ENCODE results near the gene CRISP2. TPM values are rescaled to one million over a fixed set of nuclear protein-coding genes. Genes with fewer than 3 reads are reported as not detected.
"Not testable (repeated sequence)": the region's sequence is repeated elsewhere in the genome, so short reads cannot be mapped to it uniquely, and the experiment has no call there.

The CRISP2 gene
- total RNA-seq, 1 experiment from 2014 or later, result not detected

DNA sequence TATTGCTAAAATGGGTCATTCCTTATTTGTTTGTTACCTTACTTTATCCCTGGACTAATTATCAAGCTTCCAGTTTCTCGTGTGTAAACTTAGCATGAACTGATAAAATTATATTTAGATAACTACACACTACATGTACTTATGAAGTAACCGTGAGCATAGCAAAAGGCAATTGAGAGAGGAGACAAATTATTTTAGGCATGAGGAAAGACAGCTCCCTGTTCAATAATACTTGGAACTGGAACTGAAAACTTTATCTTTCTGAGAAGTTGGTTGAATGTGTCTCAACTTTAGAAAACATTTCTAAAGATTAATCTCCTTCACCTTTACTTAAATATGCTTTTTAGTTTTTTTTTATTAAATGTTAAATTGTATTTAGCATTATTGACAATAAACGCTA lies 19.4 kb upstream of the CRISP2 start:
- POLR2A ChIA-PET (ENCODE audit: low non-redundant PET), result no interaction called here
- H3K27me3 ChIP-seq (replicated peaks; ENCODE audit: insufficient read depth, low read depth, low read length, poor library complexity), result peaks cover 52% of the 10 kb centered on the region
- no peak for DNase-seq (ENCODE audit: low spot score)
- no peak overlapping the region for H3K4me3 ChIP-seq (ENCODE audit: low read depth, low read length, poor library complexity, severe bottlenecking)
- CTCF ChIA-PET, result no interaction called here
- intact Hi-C loops (cut with micrococcal nuclease; ENCODE audit: unreplicated experiment), result no loop called here
- no peaks in the 10 kb centered on the region for H3K9me3 ChIP-seq (ENCODE audit: low read depth, low read length, poor library complexity, severe bottlenecking)
- TF ChIP-seq EZH2 (IDR thresholded peaks at IDR 0.05; ENCODE audit: borderline replicate concordance, low read depth, low read length, poor library complexity, severe bottlenecking), result no peak
- TF ChIP-seq, protein P1, sequence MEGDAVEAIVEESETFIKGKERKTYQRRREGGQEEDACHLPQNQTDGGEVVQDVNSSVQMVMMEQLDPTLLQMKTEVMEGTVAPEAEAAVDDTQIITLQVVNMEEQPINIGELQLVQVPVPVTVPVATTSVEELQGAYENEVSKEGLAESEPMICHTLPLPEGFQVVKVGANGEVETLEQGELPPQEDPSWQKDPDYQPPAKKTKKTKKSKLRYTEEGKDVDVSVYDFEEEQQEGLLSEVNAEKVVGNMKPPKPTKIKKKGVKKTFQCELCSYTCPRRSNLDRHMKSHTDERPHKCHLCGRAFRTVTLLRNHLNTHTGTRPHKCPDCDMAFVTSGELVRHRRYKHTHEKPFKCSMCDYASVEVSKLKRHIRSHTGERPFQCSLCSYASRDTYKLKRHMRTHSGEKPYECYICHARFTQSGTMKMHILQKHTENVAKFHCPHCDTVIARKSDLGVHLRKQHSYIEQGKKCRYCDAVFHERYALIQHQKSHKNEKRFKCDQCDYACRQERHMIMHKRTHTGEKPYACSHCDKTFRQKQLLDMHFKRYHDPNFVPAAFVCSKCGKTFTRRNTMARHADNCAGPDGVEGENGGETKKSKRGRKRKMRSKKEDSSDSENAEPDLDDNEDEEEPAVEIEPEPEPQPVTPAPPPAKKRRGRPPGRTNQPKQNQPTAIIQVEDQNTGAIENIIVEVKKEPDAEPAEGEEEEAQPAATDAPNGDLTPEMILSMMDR (conservative IDR thresholded peaks at IDR 0.05; ENCODE audit: low read depth, low read length), result no peak
- H3K36me3 ChIP-seq (ENCODE audit: insufficient read depth, low read length, poor library complexity, severe bottlenecking), result no peaks in the 10 kb centered on the region
- H3K4me1 ChIP-seq (ENCODE audit: insufficient read depth, low read length, poor library complexity, severe bottlenecking), result no peaks in the 10 kb centered on the region
- BruUV-seq (replicated peaks), result no TSS peak
- no peak overlapping the region for H3K27ac ChIP-seq (ENCODE audit: low read depth, low read length, poor library complexity, severe bottlenecking)

DNA sequence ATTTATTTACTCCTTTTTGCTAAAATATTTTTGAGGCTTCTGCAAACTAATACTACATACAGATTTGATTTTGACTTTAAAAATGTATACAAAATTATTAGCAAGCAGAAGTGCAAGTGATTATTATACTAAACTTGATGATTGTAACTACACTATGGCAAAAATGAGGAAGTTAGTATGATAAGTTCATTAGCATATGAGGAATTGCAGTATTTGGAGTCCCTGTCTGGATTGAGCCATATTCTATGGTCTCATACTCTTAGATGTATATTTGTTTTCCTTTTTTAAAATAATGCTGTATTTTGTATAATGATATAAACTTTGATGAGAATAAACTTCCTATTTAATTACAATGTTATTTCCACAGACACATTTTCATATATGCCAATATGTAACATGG lies 16.9 kb upstream of the CRISP2 start:
- ChIA-PET POLR2A (ENCODE audit: low non-redundant PET) (no interaction called here), CTCF (no interaction called here)
- no peak overlapping the region for H3K4me3 ChIP-seq (ENCODE audit: low read depth, low read length, poor library complexity, severe bottlenecking)
- H3K9me3 ChIP-seq (ENCODE audit: low read depth, low read length, poor library complexity, severe bottlenecking), result no peaks in the 10 kb centered on the region
- H3K27me3 ChIP-seq (replicated peaks; ENCODE audit: insufficient read depth, low read depth, low read length, poor library complexity), result peaks cover 39% of the 10 kb centered on the region
- intact Hi-C loops (cut with micrococcal nuclease; ENCODE audit: unreplicated experiment), result no loop called here
- DNase-seq (ENCODE audit: low spot score), result no peak
- H3K27ac ChIP-seq (ENCODE audit: low read depth, low read length, poor library complexity, severe bottlenecking), result no peak overlapping the region
- no peaks in the 10 kb centered on the region for H3K36me3 ChIP-seq (ENCODE audit: insufficient read depth, low read length, poor library complexity, severe bottlenecking)
- no TSS peak for BruUV-seq (replicated peaks)
- no peaks in the 10 kb centered on the region for H3K4me1 ChIP-seq (ENCODE audit: insufficient read depth, low read length, poor library complexity, severe bottlenecking)
- no peak for TF ChIP-seq EZH2 (IDR thresholded peaks at IDR 0.05; ENCODE audit: borderline replicate concordance, low read depth, low read length, poor library complexity, severe bottlenecking)
- TF ChIP-seq, protein P1 (conservative IDR thresholded peaks at IDR 0.05; ENCODE audit: low read depth, low read length), result no peak

- H3K27ac ChIP-seq (ENCODE audit: low read depth, low read length, poor library complexity, severe bottlenecking); H3K4me1 ChIP-seq (ENCODE audit: insufficient read depth, low read length, poor library complexity, severe bottlenecking); H3K4me3 ChIP-seq (ENCODE audit: low read depth, low read length, poor library complexity, severe bottlenecking); intact Hi-C loops (cut with micrococcal nuclease; ENCODE audit: unreplicated experiment); BruUV-seq (replicated peaks); POLR2A ChIA-PET (ENCODE audit: low non-redundant PET); CTCF ChIA-PET; H3K36me3 ChIP-seq (ENCODE audit: insufficient read depth, low read length, poor library complexity, severe bottlenecking); H3K9me3 ChIP-seq (ENCODE audit: low read depth, low read length, poor library complexity, severe bottlenecking); DNase-seq (ENCODE audit: low spot score): not testable (repeated sequence)
- peaks cover 19% of the 10 kb centered on the region for H3K27me3 ChIP-seq (replicated peaks; ENCODE audit: insufficient read depth, low read depth, low read length, poor library complexity)
These were observed 10.6 kb upstream of the CRISP2 start for GRCh38 chr6:49723917-49724316.

- POLR2A ChIA-PET (ENCODE audit: low non-redundant PET), result no interaction called here
- H3K4me1 ChIP-seq (ENCODE audit: insufficient read depth, low read length, poor library complexity, severe bottlenecking), result no peaks in the 10 kb centered on the region
- H3K9me3 ChIP-seq (ENCODE audit: low read depth, low read length, poor library complexity, severe bottlenecking), result peaks cover 4% of the 10 kb centered on the region
- no peaks in the 10 kb centered on the region for H3K27me3 ChIP-seq (replicated peaks; ENCODE audit: insufficient read depth, low read depth, low read length, poor library complexity)
- no peaks in the 10 kb centered on the region for H3K36me3 ChIP-seq (ENCODE audit: insufficient read depth, low read length, poor library complexity, severe bottlenecking)
- intact Hi-C loops (cut with micrococcal nuclease; ENCODE audit: unreplicated experiment), result no loop called here
- CTCF ChIA-PET, result no interaction called here
- H3K4me3 ChIP-seq (ENCODE audit: low read depth, low read length, poor library complexity, severe bottlenecking), result no peak overlapping the region
- no peak for DNase-seq (ENCODE audit: low spot score)
- no TSS peak for BruUV-seq (replicated peaks)
- H3K27ac ChIP-seq (ENCODE audit: low read depth, low read length, poor library complexity, severe bottlenecking), result no peak overlapping the region
- TF ChIP-seq, protein P1 (conservative IDR thresholded peaks at IDR 0.05; ENCODE audit: low read depth, low read length), result no peak
- no peak for TF ChIP-seq EZH2 (IDR thresholded peaks at IDR 0.05; ENCODE audit: borderline replicate concordance, low read depth, low read length, poor library complexity, severe bottlenecking)
These were observed 8.0 kb upstream of the CRISP2 start for GRCh38 chr6:49721297-49721696.
